HepG2 (cell line): ENCODE measurements around the gene SELENOM. TPM values are rescaled to one million over a fixed set of nuclear protein-coding genes. Genes with fewer than 3 reads are reported as not detected.

Experiments
- BCL6 ChIP-seq: IDR thresholded peaks from 2 replicates; pipeline ENCODE4 v1.6.1; 2016; ENCODE audit warnings: missing genetic modification reagents, missing compliant biosample characterization
- CEBPG ChIP-seq: IDR thresholded peaks from 2 replicates; pipeline ENCODE4 v1.6.1; 2016
- DMAP1 ChIP-seq: IDR thresholded peaks from 2 replicates; pipeline ENCODE4 v1.6.1; 2016
- FIP1L1 ChIP-seq: fragments of 200-400 bp; formaldehyde crosslinking; IDR thresholded peaks from 2 replicates; pipeline ENCODE4 v1.6.1; 2018; ENCODE audit warnings: low read depth, mild to moderate bottlenecking, low read length, moderate library complexity, borderline replicate concordance; ENCODE audit not compliant: insufficient read depth
- GFI1 ChIP-seq: sonication (generic); formaldehyde crosslinking; IDR thresholded peaks from 2 replicates; pipeline ENCODE4 v1.5.0; 2020; ENCODE audit warnings: missing genetic modification reagents, mild to moderate bottlenecking, borderline replicate concordance
- GPN1 ChIP-seq: sonication (generic); formaldehyde crosslinking; IDR thresholded peaks from 2 replicates; pipeline ENCODE4 v1.5.1; 2020; ENCODE audit warnings: missing genetic modification reagents, borderline replicate concordance
- HNF4G ChIP-seq, 2 experiments: sonication (generic) in 1 of 2; formaldehyde crosslinking in 1 of 2; IDR thresholded peaks; 2 replicates each; pipeline versions ENCODE4 v1.4.0 to v1.6.1; 2011 to 2020; ENCODE audit warnings: borderline replicate concordance in 2 of 2, low read depth in 2 of 2, mild to moderate bottlenecking in 2 of 2, low read length in 1 of 2, missing genetic modification reagents in 1 of 2, moderate library complexity in 1 of 2
- IKZF4 ChIP-seq: sonication (generic); formaldehyde crosslinking; IDR thresholded peaks from 2 replicates; pipeline ENCODE4 v1.5.1; 2020; ENCODE audit warnings: borderline replicate concordance, mild to moderate bottlenecking, low read depth, missing genetic modification reagents; ENCODE audit errors: not compliant biosample characterization
- NBN ChIP-seq: fragments of 450-650 bp; conservative IDR thresholded peaks from 2 replicates; pipeline ENCODE4 v1.6.1; 2017
- NR2F6 ChIP-seq, 2 experiments: IDR thresholded peaks; 2 replicates each; pipeline ENCODE4 v1.6.1; 2016; ENCODE audit warnings: antibody characterized with exemption in 1 of 2, mild to moderate bottlenecking in 1 of 2
- PRDM15 ChIP-seq: sonication (generic); formaldehyde crosslinking; IDR thresholded peaks from 2 replicates; pipeline ENCODE4 v1.4.0; 2020; ENCODE audit warnings: missing genetic modification reagents
- SOX6 ChIP-seq, 2 experiments: fragments of 450-650 bp in 1 of 2; sonication (generic) in 1 of 2; formaldehyde crosslinking in 1 of 2; IDR thresholded peaks; 2 replicates each; pipeline versions ENCODE4 v1.4.0 to v1.6.1; 2017 to 2020; ENCODE audit warnings: antibody characterized with exemption in 1 of 2, mild to moderate bottlenecking in 1 of 2, missing genetic modification reagents in 1 of 2
- TEF ChIP-seq: sonication (generic); formaldehyde crosslinking; IDR thresholded peaks from 2 replicates; pipeline ENCODE4 v1.5.0; 2020; ENCODE audit warnings: missing genetic modification reagents
- TERF1 ChIP-seq: sonication (generic); formaldehyde crosslinking; IDR thresholded peaks from 2 replicates; pipeline ENCODE4 v1.8.0; 2022; ENCODE audit warnings: mild to moderate bottlenecking, missing genetic modification reagents, moderate library complexity
- THAP11 ChIP-seq: IDR thresholded peaks from 2 replicates; pipeline ENCODE4 v1.6.1; 2016; ENCODE audit warnings: missing biosample characterization, missing genetic modification reagents
- ZBTB4 ChIP-seq: sonication (generic); formaldehyde crosslinking; IDR thresholded peaks from 2 replicates; pipeline ENCODE4 v1.4.0; 2020; ENCODE audit warnings: missing genetic modification reagents, mild to moderate bottlenecking, borderline replicate concordance
- ZC3H13 ChIP-seq: sonication (generic); formaldehyde crosslinking; IDR thresholded peaks from 2 replicates; pipeline ENCODE4 v1.8.1; 2023; ENCODE audit warnings: mild to moderate bottlenecking, missing genetic modification reagents, moderate library complexity
- ZNF468 ChIP-seq: sonication (generic); formaldehyde crosslinking; IDR thresholded peaks from 2 replicates; pipeline ENCODE4 v1.8.0; 2022; ENCODE audit warnings: mild to moderate bottlenecking, moderate library complexity, missing genetic modification reagents
- ZNF589 ChIP-seq: sonication (generic); formaldehyde crosslinking; conservative IDR thresholded peaks from 2 replicates; pipeline ENCODE4 v1.8.0; 2022; ENCODE audit warnings: mild to moderate bottlenecking, moderate library complexity, missing genetic modification reagents
- ZSCAN12 ChIP-seq: sonication (generic); formaldehyde crosslinking; IDR thresholded peaks from 2 replicates; pipeline ENCODE4 v1.9.0; 2021; ENCODE audit warnings: mild to moderate bottlenecking, missing genetic modification reagents
- polyA plus RNA-seq, 8 experiments: library from polyadenylated mRNA; depleted of rRNA in 3 of 8; stranded (reverse) in 7 of 8; unstranded in 1 of 8; fragments of >200 nt; fragmentation: Illumina TruSeq in 4 of 8; extraction: Trizol in 4 of 8; gene quantifications; 2 replicates each; pipeline versions ENCODE4 v1.2.1 to v1.2.3, GENCODE V29; 2011 to 2016; ENCODE audit warnings: low read depth in 4 of 8, missing spikeins in 1 of 8, mixed read lengths in 1 of 8; ENCODE audit not compliant: insufficient read depth in 1 of 8
- total RNA-seq, 5 experiments: library from RNA; depleted of rRNA; stranded (reverse); fragments of >200 nt; fragmentation: Illumina TruSeq; extraction: Trizol; gene quantifications; 2 replicates each; pipeline ENCODE4 v1.2.3, GENCODE V29; 2016; ENCODE audit warnings: low read depth in 1 of 5

Gene SELENOM
- total and polyA plus RNA-seq, 2 of the 13 experiments (the other 11 are each of a cell fraction or from before 2014, with no cell fraction given) = 4.1 to 4.3 TPM

- TF ChIP-seq ZBTB4 (0 out of 2 replicates have a peak, but pooled peaks have one; percentile 35), NBN (no peak), BCL6 (CRISPR knock-in tag) (peak; percentile 88), ZNF589 (CRISPR knock-in tag) (no peak; the same call in 1 of the 2 replicates), HNF4G (IDR thresholded peaks at IDR 0.05; ENCODE audit: borderline replicate concordance, low read depth, low read length) (peak; percentile 75; the same call in 1 of the 2 replicates), HNF4G (CRISPR knock-in tag; IDR thresholded peaks at IDR 0.05; ENCODE audit: borderline replicate concordance, low read depth) (peak; percentile 89), TEF (CRISPR knock-in tag) (no peak; the same call in 1 of the 2 replicates), FIP1L1 (no peak), CEBPG (peak; percentile 99), ZC3H13 (CRISPR knock-in tag) (no peak), IKZF4 (no peak), TERF1 (CRISPR knock-in tag) (no peak), ZNF468 (no peak), GFI1 (CRISPR knock-in tag) (peak; percentile 76; the same call in 1 of the 2 replicates), DMAP1 (CRISPR knock-in tag) (peak; percentile 59; the same call in 1 of the 2 replicates), GPN1 (CRISPR knock-in tag) (no peak), NR2F6 (IDR thresholded peaks at IDR 0.05) (0 out of 2 replicates have a peak, but pooled peaks have one; percentile 24), NR2F6 (CRISPR knock-in tag; IDR thresholded peaks at IDR 0.05) (peak; percentile 84), PRDM15 (CRISPR knock-in tag) (no peak), THAP11 (CRISPR knock-in tag) (peak; percentile 85), SOX6 (IDR thresholded peaks at IDR 0.05) (no peak), SOX6 (CRISPR knock-in tag; IDR thresholded peaks at IDR 0.05) (peak; percentile 92), ZSCAN12 (CRISPR knock-in tag) (no peak)
Observed at GRCh38 chr22:31055635-31056159, 51.7 kb downstream of the SELENOM start (continued).
